NCI-H460 (cell line): ENCODE measurements around the gene TRMU. TPM values are rescaled to one million over a fixed set of nuclear protein-coding genes. Genes with fewer than 3 reads are reported as not detected.

Experiments used
- DNase-seq: peaks from one replicate; pipeline ENCODE4 v3.0.0-alpha.2; 2016; ENCODE audit warnings: low read depth; ENCODE audit errors: extremely low read depth
- total RNA-seq: library from RNA; depleted of rRNA; stranded (reverse); fragments of >200 nt; shearing (Covaris generic); gene quantifications from 2 replicates; pipeline ENCODE4 v1.2.3, GENCODE V29; 2014

TRMU gene
- total RNA-seq, 1 experiment from 2014 or later = 30.7 TPM

GRCh38 chr22:46368422-46368821 lies 32.9 kb downstream of the TRMU start:
- no peak for DNase-seq

GRCh38 chr22:46368871-46369715 lies 33.6 kb downstream of the TRMU start:
- no peak for DNase-seq

- no peak for DNase-seq
These were observed 34.4 kb downstream of the TRMU start for GRCh38 chr22:46369716-46370583.

GRCh38 chr22:46370584-46371291 lies 35.2 kb downstream of the TRMU start:
- DNase-seq = no peak

- DNase-seq = no peak
These were observed 36.2 kb downstream of the TRMU start for GRCh38 chr22:46371623-46372226.

GRCh38 chr22:46372686-46373085 lies 37.2 kb downstream of the TRMU start:
- no peak for DNase-seq

- no peak for DNase-seq
These were observed 37.6 kb downstream of the TRMU start for GRCh38 chr22:46373159-46373558.

- DNase-seq = no peak
These were observed 38.6 kb downstream of the TRMU start for GRCh38 chr22:46373921-46374662.

GRCh38 chr22:46374663-46375474 lies 39.4 kb downstream of the TRMU start:
- no peak for DNase-seq

- DNase-seq = no peak
These were observed 40.6 kb downstream of the TRMU start for GRCh38 chr22:46376111-46376510.

- DNase-seq = no peak
These were observed 41.5 kb downstream of the TRMU start for GRCh38 chr22:46376908-46377524.

GRCh38 chr22:46377525-46378425 lies 42.3 kb downstream of the TRMU start:
- peak; percentile 8 for DNase-seq

GRCh38 chr22:46378426-46379065 lies 43.0 kb downstream of the TRMU start:
- no peak for DNase-seq

GRCh38 chr22:46379066-46379930 lies 43.8 kb downstream of the TRMU start:
- DNase-seq = no peak

GRCh38 chr22:46380069-46380468 lies 44.6 kb downstream of the TRMU start:
- no peak for DNase-seq

- no peak for DNase-seq
These were observed 45.1 kb downstream of the TRMU start for GRCh38 chr22:46380581-46380980.
